NCI-H2171 (cell line): Measurements from ENCODE around the gene BMP8A.
"Not testable (repeated sequence)": the region's sequence is repeated elsewhere in the genome, so short reads cannot be mapped to it uniquely, and the experiment has no call there.

ENCODE experiments used
- DNase-seq: peaks from one replicate; lab custom pipeline; 2025; lab: John Stamatoyannopoulos, UW

BMP8A gene

GRCh38 chr1:39491146-39491921, at the start of gene BMP8A:
Gene BMP8A (plus strand): TSS chr1:39491636. CDS start chr1:39491992, 356 bp downstream.
- peak; percentile 82 for DNase-seq

DNA sequence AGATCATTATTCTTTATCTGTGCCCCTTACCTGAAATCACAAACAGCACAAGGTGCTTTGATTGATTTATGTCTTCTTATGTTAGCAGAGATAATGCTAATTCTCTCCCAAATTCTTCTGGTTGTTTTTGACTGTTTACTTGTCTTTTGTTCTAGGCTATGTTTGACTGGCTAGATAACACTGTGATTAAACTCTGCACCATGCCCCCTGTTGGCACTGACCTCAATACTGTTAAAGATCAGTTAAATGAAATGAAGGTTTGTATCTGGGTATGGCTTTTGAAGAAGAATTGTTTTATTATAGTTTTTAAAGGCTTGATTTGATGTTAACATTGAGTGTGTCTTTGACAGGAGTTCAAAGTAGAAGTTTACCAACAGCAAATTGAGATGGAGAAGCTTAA, 49.6 kb upstream of the BMP8A start:
- no peak for DNase-seq

- no peak for DNase-seq
Observed at GRCh38 chr1:39445573-39445972, 45.9 kb upstream of the BMP8A start.

GRCh38 chr1:39446986-39447567, 44.4 kb upstream of the BMP8A start:
- no peak for DNase-seq

GRCh38 chr1:39450041-39450440, 41.4 kb upstream of the BMP8A start:
- not testable (repeated sequence) for DNase-seq

DNA sequence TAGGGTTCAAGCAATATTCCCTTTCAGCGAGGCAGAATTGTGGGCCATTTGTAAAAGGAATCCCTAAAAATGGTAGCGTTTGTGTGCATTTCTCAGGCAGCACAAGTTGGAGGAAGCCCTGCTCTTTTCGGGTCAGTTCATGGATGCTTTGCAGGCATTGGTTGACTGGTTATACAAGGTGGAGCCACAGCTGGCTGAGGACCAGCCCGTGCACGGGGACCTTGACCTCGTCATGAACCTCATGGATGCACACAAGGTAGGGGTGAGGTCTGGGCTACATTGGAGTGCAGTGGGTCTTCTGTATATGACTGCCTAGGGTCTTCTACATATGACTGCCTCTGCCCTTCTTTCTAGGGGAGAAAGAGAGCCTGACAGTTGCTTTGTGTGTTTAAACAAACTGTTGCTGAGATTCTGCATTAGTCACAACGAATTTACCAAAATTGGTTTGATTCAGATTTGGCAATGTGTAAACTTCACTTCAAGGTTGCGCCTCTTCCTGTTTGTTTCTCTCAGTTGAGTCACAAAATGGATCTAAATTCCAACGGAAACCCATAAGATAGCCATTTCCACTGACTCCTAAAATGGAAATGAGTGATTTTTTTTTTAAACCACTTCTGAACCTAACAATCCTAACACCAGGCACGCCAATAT, 40.4 kb upstream of the BMP8A start:
- DNase-seq, result no peak

- DNase-seq, result no peak
Observed at GRCh38 chr1:39452081-39452480, 39.4 kb upstream of the BMP8A start.

DNA sequence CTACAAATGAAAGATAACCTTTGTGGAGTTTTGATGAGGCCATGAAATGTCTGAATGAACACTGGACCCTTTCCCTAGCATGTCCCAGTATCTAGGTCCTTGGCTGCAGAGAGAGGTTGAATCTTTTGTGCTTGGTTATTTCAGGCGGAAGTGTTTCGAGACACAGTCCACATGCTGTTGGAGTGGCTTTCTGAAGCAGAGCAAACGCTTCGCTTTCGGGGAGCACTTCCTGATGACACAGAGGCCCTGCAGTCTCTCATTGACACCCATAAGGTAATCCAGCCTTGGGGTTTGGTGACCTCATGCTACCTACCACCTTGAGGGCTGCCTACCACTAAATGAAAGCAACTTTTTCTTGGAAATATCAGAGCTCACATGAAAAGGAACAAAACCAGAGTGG, 38.9 kb upstream of the BMP8A start:
- DNase-seq, result no peak

DNA sequence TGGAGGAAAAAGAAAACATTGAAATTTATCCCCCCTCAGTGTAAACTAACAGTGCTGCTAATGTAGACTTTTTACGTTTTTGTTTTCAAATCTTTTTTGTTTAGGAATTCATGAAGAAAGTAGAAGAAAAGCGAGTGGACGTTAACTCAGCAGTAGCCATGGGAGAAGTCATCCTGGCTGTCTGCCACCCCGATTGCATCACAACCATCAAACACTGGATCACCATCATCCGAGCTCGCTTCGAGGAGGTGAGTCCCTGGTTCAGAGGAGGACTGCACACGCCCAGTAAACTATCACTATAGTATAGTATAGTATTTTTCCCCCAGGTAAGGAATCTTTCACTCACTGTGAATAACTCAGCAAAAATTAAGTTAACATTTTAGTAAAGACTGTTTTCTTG, 37.8 kb upstream of the BMP8A start:
- DNase-seq, result no peak

DNA sequence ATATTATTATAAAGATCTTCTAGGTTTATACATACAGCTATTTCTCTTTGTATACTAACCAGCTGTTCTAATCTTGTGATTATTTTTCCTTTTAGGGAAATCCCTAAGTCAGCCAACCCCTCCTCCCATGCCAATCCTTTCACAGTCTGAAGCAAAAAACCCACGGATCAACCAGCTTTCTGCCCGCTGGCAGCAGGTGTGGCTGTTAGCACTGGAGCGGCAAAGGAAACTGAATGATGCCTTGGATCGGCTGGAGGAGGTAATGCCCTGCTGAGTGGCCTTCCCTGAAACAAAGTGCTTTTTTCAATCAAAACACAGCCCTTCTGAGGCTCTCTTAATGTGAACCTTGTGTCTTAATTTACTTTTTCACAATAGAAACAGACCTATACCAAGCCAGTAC, 32.4 kb upstream of the BMP8A start:
- DNase-seq, result no peak

GRCh38 chr1:39462074-39462473, 29.4 kb upstream of the BMP8A start:
- DNase-seq, result no peak

GRCh38 chr1:39466413-39467107, 24.9 kb upstream of the BMP8A start:
- no peak for DNase-seq

DNA sequence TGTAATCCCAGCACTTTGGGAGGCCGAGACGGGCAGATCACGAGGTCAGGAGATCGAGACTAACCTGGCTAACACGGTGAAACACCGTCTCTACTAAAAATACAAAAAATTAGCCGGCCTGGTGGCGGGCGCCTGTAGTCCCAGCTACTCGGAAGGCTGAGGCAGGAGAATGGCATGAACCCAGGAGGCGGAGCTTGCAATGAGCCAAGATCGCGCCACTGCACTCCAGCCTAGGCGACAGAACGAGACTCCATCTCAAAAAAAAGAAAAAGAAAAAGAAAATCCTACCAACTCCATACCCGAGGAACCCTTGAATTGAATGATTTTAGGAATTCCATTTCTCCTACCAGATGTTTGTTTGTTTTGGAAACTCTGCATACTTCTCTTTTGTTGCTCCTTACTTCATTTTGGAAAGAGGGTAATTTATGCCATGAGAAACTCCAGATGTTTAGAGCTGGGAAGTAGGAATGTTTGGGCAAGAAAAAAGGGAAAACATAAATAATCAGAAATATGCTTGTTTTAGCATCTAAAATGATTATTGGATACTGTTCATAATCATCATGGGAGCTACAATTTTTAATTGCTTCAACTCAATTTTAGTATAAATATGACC, 24.2 kb upstream of the BMP8A start:
- not testable (repeated sequence) for DNase-seq

GRCh38 chr1:39469150-39469549, 22.3 kb upstream of the BMP8A start:
- no peak for DNase-seq

GRCh38 chr1:39470040-39470439, 21.4 kb upstream of the BMP8A start:
- DNase-seq, result no peak

- DNase-seq, result no peak
Observed at GRCh38 chr1:39472826-39473225, 18.6 kb upstream of the BMP8A start.

- no peak for DNase-seq
Observed at GRCh38 chr1:39473324-39473723, 18.1 kb upstream of the BMP8A start.

DNA sequence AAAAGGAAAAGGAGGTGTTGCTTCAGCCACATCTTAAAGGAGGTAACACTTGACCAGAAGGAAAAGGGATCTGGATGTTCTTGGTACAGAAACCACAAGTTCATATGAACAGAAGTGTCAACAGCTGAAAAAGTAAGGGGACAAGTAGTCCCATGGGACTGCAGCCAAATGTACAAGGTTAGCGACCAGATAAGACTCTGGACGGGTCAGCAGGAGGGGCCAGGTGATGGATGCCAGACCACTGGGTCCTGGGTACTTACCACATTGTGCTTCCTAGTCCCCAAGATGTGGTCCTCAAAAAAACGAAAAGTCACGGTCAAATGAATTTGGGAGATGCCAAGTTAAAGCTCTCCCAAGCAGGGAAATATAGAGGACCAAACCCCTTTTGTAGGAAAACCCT, 16.6 kb upstream of the BMP8A start:
- DNase-seq, result no peak

GRCh38 chr1:39475551-39475950, 15.9 kb upstream of the BMP8A start:
- not testable (repeated sequence) for DNase-seq

DNA sequence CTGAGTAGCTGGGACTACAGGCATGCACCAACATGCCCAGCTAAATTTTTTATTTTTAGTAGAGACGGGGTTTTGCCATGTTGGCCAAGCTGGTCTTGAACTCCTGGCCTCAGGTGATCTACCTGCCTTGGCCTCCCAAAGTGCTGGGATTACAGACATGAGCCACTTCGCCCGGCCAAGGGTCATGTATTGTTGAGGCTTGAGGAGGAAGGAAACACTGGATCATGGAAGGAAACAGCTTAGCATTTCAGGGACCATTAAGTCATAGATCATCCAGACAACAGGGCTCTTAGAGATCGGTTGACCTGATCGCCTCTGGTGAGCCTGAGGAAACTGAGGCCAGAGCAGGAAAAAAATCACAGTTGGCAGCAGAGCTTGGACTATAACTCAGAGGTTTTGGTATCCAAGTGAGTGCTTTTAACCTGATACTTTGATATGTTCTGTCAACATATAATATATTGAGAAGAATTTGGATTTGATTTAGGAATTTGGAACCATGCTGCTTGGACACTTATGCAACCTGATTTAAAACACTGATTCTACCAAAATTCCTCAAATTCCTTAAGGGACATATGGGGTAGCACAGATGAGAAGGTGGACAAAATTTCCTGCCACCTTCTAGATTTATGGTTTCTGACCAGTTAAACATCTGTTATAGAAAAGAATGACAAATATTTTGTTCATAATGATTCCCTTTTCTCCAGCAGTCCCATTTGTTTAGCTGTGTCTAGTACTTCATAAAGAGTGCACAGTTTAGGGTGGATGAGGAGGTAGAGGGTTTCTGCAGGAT, 13.1 kb upstream of the BMP8A start:
- no peak for DNase-seq

DNA sequence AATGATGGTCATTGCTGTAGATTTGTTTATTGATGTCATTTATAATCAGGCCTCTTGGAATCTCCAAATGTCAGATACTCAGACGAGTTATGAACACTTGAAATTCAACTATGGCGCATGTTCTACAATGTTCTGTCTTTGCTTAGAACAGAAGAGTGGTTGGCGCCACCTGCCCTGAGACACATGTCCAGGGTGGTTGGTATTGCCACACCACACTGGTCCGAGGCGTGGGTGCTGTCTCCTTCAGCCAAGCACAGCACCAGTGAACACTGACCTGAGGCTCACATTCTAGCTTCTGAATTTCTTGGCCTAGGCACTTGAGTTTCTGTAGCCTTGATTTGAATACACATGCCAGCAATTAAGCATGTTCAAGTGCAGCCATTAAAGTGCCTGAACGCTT, 10.1 kb upstream of the BMP8A start:
- DNase-seq, result no peak
